Measurements from ENCODE around the gene TRPC4. TPM values are rescaled to one million over a fixed set of nuclear protein-coding genes. Genes with fewer than 3 reads are reported as not detected.

Gene TRPC4
- total and polyA plus RNA-seq, 10 donors, result 0.06 to 0.42 (median 0.15) TPM; not detected in 4

DNA sequence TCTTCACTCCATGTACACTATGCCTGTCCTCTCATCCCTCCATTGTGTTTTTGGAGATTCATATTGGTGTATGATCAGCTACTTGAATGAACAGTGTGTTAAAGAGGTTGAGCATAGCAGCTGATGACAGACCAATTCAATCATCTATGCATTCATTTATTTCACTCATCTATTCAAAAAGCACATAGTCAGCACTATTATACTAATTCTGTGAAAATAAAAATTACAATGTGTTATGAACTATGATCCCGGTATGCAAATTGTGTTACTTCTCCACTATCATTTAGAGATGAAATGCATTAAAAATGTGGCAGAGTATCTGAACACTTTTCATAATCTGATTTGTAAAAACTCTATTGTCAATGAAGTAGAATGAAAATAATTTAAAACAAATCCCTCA, 5.9 kb downstream of the TRPC4 start:
- H3K9me3 ChIP-seq, result no peaks in the 10 kb centered on the region
- peaks cover 0 to 10% (median 0%) of the 10 kb centered on the region in 7 donors for H3K27me3 ChIP-seq (replicated peaks in 1 of 7)
- intact Hi-C loops (cut with DNase I; ENCODE audit: low total_unique reads), result no loop called here
- no peak overlapping the region for H3K4me3 ChIP-seq
- H3K4me1 ChIP-seq, result no peaks in the 10 kb centered on the region
- H3K27ac ChIP-seq, result no peak overlapping the region
- TF ChIP-seq POLR2A (IDR thresholded peaks at IDR 0.05) (no peak), POLR2AphosphoS5 (IDR thresholded peaks at IDR 0.05) (no peak)
- no peak for DNase-seq
- no peaks in the 10 kb centered on the region for H3K36me3 ChIP-seq
- WGBS, 5 donors, result 92 to 98% (median 96%) methylated on average over 1 of the region's 1 CpG

DNA sequence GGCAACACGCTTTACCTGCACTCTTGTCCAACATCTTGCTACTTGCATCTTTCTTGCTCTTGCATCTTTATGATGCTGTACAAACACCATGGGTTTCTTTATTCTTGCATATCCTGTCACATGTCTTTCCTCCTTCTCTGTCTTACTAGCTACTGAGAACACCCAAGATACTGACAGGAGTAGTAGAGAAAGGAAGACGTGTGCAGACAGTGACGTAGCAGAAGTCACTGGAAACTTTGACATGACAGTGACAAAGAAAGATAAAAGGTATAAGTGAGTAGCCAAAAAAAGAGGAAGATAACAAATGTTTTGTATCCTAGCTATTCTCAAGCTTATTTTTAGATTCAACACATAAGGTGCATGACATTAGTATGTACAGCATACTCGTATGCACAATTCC, 34.2 kb downstream of the TRPC4 start:
- Histone ChIP-seq H3K4me3 (no peak overlapping the region), H3K27me3 (replicated peaks in 1 of 7) (no peaks in the 10 kb centered on the region), H3K27ac (no peak overlapping the region), H3K4me1 (no peaks in the 10 kb centered on the region), H3K9me3 (peaks cover 0 to 16% (median 2%) of the 10 kb centered on the region in 8 donors), H3K36me3 (no peaks in the 10 kb centered on the region)
- intact Hi-C loops (cut with DNase I; ENCODE audit: low total_unique reads), result no loop called here
- no peak for TF ChIP-seq POLR2A (IDR thresholded peaks at IDR 0.05)
- TF ChIP-seq, protein P1, sequence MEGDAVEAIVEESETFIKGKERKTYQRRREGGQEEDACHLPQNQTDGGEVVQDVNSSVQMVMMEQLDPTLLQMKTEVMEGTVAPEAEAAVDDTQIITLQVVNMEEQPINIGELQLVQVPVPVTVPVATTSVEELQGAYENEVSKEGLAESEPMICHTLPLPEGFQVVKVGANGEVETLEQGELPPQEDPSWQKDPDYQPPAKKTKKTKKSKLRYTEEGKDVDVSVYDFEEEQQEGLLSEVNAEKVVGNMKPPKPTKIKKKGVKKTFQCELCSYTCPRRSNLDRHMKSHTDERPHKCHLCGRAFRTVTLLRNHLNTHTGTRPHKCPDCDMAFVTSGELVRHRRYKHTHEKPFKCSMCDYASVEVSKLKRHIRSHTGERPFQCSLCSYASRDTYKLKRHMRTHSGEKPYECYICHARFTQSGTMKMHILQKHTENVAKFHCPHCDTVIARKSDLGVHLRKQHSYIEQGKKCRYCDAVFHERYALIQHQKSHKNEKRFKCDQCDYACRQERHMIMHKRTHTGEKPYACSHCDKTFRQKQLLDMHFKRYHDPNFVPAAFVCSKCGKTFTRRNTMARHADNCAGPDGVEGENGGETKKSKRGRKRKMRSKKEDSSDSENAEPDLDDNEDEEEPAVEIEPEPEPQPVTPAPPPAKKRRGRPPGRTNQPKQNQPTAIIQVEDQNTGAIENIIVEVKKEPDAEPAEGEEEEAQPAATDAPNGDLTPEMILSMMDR (IDR thresholded peaks at IDR 0.05 in 8 of 11, conservative IDR thresholded peaks at IDR 0.05 in 3 of 11), result no peak
- no peak for TF ChIP-seq POLR2AphosphoS5 (IDR thresholded peaks at IDR 0.05)
- 80 to 90% (median 82%) methylated on average over 4 of the region's 4 CpGs for WGBS, 5 donors
- DNase-seq, result no peak

DNA sequence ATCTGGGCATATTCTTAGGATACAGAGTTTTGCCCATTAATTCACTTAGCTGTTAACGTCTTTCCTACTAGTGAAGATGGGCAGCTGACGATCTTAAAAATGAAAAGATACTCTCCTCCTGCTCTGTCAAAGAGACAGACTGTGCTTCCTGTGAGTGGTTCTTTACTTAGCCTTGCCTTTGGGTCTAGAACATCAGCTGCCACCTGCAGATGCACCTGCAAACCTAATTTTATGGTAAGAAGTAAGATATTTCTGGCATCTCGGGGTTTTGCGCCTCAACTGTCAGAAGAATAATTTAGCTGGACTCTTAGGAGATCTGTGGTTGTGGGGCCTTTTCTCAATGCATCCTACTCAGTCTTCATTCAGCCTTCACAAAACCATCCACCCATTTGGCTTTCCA, 36.2 kb downstream of the TRPC4 start:
- TF ChIP-seq POLR2A (IDR thresholded peaks at IDR 0.05) (no peak), POLR2AphosphoS5 (IDR thresholded peaks at IDR 0.05) (no peak)
- TF ChIP-seq, protein P1 (IDR thresholded peaks at IDR 0.05 in 8 of 11, conservative IDR thresholded peaks at IDR 0.05 in 3 of 11), result no peak
- Histone ChIP-seq H3K9me3 (peaks cover 0 to 16% (median 2%) of the 10 kb centered on the region in 8 donors), H3K27me3 (replicated peaks in 1 of 7) (no peaks in the 10 kb centered on the region), H3K27ac (no peak overlapping the region), H3K36me3 (no peaks in the 10 kb centered on the region), H3K4me3 (no peak overlapping the region), H3K4me1 (no peaks in the 10 kb centered on the region)
- no peak for DNase-seq
- 55 to 75% (median 58%) methylated on average over 4 of the region's 4 CpGs for WGBS, 5 donors
- intact Hi-C loops (cut with DNase I; ENCODE audit: low total_unique reads), result no loop called here

DNA sequence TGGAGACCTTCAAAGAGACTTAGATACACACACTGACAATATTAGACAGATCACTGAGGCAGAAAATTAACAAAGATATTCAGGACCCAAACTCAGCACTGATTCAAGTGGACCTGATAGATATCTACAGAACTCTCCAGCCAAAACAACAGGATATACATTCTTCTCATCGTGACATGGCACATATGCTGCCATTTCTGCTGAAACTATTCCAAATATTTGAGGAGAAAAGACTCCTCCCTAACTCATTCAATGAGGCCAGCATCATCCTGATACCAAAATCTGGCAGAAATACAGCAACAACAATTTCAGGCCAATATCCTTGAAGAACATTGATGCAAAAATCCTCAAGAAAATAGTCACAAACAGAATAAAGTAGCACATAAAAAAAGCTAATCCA, 53.3 kb downstream of the TRPC4 start:
- intact Hi-C loops (cut with DNase I; ENCODE audit: low total_unique reads), result no loop called here
- Histone ChIP-seq H3K4me1 (no peaks in the 10 kb centered on the region), H3K4me3 (no peak overlapping the region), H3K27me3 (replicated peaks in 1 of 7) (no peaks in the 10 kb centered on the region), H3K36me3 (no peaks in the 10 kb centered on the region), H3K9me3 (peaks cover 0 to 63% (median 50%) of the 10 kb centered on the region in 8 donors), H3K27ac (no peak overlapping the region)
- DNase-seq, result no peak
- 43 to 81% (median 59%) methylated on average over 1 of the region's 1 CpG for WGBS, 5 donors
- no peak for TF ChIP-seq POLR2A (IDR thresholded peaks at IDR 0.05)
- TF ChIP-seq, protein P1 (IDR thresholded peaks at IDR 0.05 in 8 of 11, conservative IDR thresholded peaks at IDR 0.05 in 3 of 11), result no peak
- TF ChIP-seq POLR2AphosphoS5 (IDR thresholded peaks at IDR 0.05), result no peak

DNA sequence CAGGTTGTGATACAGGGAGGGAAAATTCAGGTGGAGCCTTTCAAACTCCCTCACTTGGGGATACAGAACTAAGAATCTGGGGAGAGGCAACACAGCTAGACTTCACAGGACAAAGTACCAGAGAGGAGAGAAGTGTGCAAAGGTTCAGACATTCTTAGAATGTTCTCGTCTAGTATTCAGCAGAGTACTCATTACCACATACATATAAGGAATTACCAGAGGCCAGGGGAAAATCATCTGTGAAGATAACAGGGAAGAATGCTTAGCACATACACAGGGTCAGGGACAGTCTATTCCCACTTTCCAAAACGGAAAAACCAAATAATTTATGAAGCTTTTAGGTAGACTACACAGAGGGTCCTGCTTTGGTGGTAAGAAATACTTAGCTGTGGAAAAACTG, 58.1 kb downstream of the TRPC4 start:
- no peak for DNase-seq
- Histone ChIP-seq H3K4me3 (no peak overlapping the region), H3K9me3 (peaks cover 0 to 28% (median 22%) of the 10 kb centered on the region in 8 donors), H3K4me1 (no peaks in the 10 kb centered on the region), H3K27ac (no peak overlapping the region), H3K36me3 (no peaks in the 10 kb centered on the region), H3K27me3 (replicated peaks in 1 of 7) (no peaks in the 10 kb centered on the region)
- 67 to 84% (median 75%) methylated on average over 2 of the region's 2 CpGs for WGBS, 5 donors
- TF ChIP-seq, protein P1 (IDR thresholded peaks at IDR 0.05 in 8 of 11, conservative IDR thresholded peaks at IDR 0.05 in 3 of 11), result no peak
- TF ChIP-seq POLR2AphosphoS5 (IDR thresholded peaks at IDR 0.05) (no peak), POLR2A (IDR thresholded peaks at IDR 0.05) (no peak)
- intact Hi-C loops (cut with DNase I; ENCODE audit: low total_unique reads), result no loop called here

Measured in spleen (tissue), 11 donors.